Stimulated activated CD4-positive, alpha-beta T cell treated with anti-CD3 and anti-CD28 coated beads, Interleukin-1b, Interleukin-23, amount 100 ng/mL, for 1 hour (primary cell): ENCODE results near the gene SRPK2.

Source experiments
- DNase-seq, 2 donors: peaks; one replicate each; pipeline ENCODE4 v3.0.0-alpha.2; 2020; ENCODE audit warnings: low read depth in 2 of 2

The SRPK2 gene

DNA sequence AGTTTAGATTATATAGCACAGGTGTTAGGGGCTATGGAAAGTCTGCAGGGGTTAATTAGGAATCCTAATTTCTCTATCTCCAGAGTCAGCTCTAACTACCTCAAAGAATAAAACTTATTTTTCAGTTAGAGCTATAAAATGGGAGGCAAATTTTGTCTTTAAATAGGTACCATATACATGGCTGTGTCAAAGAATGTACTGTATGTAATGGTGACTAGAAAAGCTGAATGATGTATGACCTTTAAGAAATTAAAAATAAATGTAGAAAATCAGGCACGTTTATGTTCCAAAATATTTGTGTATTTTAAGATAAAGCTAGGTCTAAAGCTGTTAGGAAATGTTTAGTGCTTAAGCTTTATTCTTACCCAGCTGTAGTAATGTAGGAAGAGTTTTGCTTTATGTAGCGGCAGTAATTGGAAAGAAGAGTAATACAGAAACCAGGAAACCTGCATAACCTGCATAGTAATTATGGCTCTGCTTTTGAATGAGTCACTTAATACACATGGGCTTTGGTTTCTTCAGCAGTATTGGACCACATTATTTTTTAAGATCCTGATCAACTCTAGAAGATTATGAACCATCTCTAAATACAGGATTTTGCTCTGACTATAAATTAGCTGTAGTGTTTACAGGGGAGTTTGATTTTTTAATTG, 289.7 kb downstream of the SRPK2 start:
- DNase-seq: no peak

DNA sequence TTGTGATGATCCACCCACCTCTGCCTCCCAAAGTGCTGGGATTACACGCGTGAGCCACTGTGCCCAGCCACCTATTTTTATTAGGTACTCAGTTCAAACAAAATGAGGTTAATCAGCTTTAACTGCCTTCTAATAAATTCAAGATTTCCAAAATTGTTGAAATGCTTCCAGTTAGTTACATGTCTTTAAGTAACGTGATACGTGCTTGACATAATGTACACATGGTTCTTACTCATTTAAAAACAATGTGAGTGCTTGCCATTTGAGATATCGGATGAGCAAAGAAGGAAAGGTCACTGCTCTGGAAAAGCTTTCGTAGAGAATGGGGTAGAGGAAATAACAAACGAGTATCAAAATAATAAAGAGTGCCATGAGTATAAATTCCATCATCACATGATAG, 291.1 kb downstream of the SRPK2 start:
- DNase-seq: no peak

DNA sequence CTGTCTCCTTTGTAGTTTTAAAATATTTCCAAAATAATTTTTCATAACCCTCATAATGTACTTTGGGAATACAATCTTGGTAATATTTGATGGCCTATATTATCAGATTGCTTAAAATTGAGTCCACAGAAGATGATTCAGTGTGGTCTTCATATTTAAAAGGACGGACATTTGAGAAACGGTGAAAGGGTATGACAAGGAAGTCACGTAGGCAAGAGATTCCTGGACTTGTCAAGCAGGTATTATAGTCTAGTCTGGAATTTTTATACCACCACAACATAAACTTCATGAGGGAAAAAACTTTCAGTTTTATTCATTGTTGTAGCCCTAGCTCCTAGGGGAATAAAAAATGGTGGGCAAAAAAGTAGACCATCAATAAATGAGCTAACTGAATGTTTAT, 292.4 kb downstream of the SRPK2 start:
- no peak for DNase-seq

DNA sequence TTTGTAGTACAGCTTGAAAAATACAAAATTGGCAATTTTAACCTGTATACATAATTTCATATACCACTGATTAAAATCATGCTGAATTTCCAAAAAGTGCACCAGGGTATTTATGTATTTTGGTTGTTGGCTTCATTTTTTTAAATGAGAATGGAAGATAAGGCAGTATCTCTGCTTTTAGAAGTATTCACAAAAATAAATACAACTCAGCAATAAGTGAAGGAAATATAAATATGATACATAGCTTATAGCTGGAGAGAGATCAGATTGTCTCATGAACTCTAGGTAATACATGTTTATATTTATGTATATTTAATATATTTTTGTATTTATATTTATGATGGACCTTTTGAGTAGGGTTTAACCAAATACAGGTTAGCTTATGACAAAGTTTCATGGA, 293.8 kb downstream of the SRPK2 start:
- no peak for DNase-seq

DNA sequence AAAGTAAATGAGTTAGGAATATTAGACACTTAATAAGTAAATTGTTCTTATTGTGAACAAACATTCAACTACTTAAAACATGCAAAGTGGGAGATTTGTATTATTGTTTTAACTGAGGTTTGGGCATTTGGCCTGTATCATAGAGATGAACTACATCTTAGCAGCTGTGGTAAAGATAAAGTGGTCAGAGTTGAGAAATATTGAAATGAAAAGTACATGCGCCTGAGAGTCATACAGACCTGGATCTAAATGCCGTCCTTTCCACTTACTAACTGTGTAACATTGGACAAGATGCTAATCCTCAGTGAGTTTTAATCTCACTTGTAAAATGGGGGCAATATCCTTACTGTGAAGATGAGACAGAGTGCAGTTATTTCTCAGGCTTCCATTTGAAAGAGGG, 300.3 kb downstream of the SRPK2 start:
- DNase-seq: no peak

DNA sequence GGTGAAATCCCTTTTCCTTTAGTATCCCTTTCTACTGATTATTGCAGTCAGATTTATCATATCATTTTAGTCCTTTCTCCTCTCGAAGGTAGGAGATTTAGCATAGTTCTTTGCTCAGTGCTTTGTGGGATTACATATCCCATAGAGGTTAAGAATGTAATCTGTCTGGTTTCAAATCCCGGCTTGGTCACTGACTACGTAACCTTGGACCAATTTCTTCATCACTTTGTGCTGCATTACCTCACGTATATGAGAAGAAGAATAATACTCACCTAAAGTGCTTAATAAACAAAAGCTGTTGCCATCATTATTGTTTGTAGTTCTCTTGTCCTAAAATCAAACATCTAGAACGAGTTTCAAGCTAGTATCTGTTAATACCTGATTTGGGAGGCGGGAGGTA, 300.7 kb downstream of the SRPK2 start:
- DNase-seq: no peak

DNA sequence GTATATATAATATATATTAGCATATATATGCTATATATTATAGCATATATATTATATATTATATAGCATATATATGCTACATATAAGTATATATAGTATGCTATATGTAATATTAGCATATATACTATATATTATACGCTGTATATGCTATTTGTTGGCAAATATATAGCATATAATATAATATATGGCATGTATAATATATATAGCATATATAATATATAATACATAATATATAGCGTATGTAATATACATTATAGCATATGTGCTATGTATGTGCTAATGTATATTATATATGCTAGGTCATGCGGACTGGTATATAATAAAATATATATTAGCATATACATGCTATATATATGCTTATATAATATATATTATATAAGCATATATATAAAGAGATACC, 301.9 kb downstream of the SRPK2 start:
- no peak for DNase-seq

DNA sequence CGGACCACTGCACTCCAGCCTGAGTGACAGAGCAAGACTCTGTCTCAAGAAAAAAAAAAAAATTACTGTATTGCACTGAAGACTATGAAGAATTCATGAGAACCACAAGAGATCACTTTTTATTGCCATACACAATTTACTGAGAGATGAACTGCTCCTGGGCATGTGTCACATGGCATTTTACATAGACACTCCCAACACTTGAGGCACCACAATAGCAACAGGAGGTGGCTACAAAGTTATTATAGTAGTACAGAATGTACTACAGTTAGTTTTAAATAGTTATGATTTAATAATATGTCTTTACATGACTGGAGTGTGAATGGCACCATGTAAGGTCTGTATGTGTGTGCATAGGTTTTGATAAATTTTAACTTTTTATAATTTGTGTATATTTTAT, 304.1 kb downstream of the SRPK2 start:
- DNase-seq: no peak

DNA sequence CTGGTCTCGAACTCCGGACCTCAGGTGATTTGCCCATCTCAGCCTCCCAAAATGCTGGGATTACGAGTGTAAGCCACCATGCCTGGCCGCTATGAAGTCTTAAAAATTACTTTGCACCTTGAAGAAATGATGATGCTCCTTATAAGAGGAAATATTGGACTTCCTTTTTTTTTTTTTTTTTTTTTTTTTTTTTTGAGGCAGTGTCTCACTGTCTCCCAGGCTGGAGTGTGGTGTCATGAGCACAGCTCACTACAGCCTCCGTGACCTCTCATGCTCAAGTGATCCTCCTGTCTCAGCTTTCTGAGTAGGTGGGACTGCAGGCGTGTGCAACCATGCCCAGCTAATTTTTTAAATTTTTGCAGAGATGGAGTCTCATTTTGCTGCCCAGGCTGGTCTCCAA, 309.4 kb downstream of the SRPK2 start:
- DNase-seq: no peak

DNA sequence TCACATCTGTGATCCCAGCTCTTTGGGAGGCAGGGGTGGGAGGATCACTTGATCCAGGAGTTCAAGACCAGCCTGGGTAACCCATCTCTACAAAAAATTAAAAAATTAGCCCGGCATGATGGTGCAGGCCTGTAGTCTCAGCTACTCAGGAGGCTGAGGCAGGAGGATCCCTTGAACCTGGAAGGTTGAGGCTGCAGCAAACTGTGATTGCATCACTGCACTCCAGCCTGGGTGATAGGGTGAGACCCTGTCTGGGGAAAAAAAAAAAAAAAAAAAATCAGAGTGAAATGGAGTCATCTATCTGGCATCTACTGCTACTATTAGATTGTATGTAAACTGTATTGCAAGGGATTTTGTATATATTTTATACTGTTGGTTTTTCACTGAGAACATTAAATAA, 315.6 kb downstream of the SRPK2 start:
- no peak for DNase-seq

DNA sequence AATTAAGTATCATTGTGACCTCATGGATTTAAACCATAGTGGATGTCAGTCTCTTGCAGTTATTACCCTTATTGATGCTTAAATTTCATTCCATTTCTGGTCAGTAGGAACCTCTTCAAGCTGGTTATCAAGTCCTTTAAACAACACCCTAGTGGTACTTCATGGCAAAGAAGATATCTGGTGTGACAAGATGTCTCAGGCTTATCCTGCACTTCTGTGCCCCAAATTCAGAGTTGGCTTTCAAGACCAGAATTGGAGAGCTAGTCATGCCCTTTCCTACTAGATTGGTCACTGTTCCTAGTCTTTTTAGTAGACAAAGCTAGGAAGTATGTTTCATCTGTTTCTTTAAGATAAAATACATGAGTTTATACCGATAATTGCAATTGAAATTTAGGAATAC, 319.8 kb downstream of the SRPK2 start:
- no peak for DNase-seq

DNA sequence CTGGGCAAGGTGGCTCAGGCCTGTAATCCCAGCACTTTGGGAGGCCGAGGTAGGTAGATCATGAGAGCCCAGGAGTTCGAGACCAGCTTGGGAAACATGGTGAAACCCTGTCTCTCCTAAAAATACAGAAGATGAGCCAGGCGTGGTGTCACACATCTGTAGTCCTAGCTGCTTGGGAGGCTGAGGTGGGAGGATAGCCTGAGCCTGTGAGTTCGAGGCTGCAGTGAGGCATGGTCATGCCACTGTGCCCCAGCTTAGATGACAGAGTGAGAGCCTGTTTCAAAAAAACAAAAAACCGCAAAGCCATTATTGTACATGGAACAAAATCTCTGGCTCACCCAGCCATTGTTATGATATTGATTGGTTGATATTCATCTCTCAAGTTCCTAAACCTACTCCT, 321.0 kb downstream of the SRPK2 start:
- no peak for DNase-seq
